Fibroblast of the conjunctiva (primary cell): ENCODE measurements around the gene AGAP1.
A peak's percentile ranks its signal among the peaks of the same experiment; 100 is the strongest.

Source experiments
- DNase-seq: peaks from one replicate; pipeline ENCODE4 v3.0.0-alpha.2; 2010; ENCODE audit warnings: low read depth

The AGAP1 gene

GRCh38 chr2:235638541-235639427, 144.9 kb downstream of the AGAP1 start:
- no peak for DNase-seq

GRCh38 chr2:235639428-235639773, 145.6 kb downstream of the AGAP1 start:
- DNase-seq = peak; percentile 93

DNA sequence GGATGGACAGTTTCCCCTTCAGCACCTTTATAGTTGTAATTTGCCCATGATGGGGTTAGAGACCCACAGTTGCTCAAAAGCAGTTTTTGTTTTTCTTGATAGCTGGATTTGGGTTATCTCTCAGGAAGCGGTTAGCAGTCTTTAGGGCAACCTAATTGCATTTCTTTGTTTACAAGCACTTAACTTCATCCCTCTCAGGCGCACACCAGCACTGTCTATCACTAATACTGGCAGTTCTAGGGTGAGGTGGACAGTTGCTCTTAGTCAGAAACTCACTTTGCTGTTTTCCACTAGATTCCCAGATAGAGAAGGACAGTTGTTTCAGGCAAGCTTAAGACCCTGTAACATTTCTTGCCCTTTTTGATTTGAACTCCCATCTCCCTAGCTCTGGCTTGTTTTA, 146.0 kb downstream of the AGAP1 start:
- DNase-seq = no peak

DNA sequence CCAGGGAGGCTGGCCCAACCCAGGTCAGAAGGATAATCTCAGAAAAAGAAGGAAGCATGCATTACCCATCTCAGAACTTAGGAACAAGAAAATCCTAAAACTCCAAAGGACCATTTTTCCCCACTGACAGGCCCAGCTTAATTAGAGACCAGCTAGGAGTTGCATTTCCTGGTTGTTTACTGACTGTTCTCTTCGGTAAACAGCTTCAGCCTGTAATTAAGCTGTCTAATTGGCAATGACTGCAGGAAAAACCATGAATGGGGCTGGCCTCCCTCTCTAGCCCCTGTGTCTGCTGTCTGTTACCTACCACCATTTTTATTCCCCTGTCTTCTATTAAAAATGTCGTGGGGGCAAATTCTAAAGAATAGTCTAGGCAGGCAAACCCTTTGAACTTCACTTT, 146.5 kb downstream of the AGAP1 start:
- DNase-seq = no peak

DNA sequence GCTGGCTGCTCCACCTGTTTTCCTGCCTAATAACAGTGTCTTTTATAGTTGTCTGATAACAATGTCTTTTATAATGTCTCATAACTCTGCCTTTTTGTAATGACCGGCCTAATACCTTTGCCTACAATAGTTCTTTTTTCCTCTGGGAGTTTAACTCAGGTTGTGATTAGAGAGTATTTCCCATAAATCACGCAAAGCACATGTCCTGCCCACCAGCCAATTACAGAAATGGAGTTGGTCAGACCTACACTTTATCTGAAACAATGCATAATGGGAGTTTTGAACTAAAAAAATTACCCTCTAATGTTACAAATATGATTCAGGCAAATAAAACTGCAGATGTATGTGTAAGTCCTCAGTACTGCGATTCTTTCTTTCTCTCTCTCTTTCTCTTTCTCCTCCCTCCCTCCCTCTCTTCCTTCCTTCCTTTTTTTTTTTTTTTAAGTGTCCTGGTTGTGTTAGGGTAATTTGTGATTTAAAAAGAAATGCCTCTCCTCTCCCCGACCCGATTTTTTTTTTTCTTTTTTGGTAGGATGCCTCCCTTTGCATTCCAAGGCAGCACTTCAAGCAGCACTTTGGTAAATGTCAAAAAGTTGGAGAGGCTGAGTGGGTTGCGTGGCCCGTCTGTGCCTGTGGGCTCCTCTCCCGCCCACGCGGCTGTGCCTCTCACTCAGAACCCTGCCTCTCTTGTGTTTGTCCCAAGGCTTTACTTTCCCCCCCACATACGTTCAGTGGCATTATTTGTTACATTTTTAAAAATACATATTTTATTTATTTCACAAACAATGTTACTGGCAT, 147.3 kb downstream of the AGAP1 start:
- DNase-seq = no peak

- DNase-seq = no peak
Observed at GRCh38 chr2:235641956-235642355, 148.1 kb downstream of the AGAP1 start.

- DNase-seq = no peak
Observed at GRCh38 chr2:235642446-235643098, 148.7 kb downstream of the AGAP1 start.

DNA sequence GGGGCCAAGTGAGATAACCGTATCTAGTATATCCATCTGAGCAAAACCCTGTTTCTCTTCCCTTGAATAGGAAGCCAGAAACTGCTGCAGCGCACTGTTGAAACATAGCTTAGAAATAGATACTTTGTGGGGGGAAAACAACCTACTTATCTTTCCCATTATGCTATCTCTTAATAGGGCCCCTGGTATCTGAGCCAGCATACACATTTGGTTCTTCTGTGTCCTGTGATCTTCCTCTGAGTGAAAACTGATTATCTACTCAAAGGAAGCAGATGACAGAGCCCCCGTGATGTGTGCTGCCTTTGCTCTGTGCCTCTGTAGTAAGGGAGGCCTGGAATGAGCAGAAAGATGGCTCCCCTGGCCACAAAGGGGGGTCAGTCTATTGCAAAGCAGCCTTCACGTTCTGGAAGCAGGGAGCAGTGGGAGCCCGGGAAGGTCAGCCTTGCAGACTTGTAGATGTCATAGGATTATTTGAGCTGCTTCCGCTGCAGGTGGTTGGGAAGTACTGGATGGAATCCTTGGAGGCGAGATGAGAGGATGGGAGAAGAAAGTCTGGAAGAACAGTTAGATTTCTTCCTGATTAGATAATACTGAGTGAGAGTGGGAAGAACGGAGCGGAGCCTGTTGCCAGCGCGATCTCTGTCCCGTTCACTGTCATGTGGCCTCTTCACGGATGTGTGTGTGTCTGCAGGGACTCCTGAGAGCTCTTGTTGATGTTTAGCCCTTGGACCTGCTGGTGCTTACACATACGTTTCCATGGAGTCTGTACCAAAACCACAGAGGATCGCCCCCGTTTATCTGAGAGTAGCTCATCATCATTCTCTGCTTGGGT, 150.1 kb downstream of the AGAP1 start:
- no peak for DNase-seq

- DNase-seq = no peak
Observed at GRCh38 chr2:235647264-235647663, 153.4 kb downstream of the AGAP1 start.

DNA sequence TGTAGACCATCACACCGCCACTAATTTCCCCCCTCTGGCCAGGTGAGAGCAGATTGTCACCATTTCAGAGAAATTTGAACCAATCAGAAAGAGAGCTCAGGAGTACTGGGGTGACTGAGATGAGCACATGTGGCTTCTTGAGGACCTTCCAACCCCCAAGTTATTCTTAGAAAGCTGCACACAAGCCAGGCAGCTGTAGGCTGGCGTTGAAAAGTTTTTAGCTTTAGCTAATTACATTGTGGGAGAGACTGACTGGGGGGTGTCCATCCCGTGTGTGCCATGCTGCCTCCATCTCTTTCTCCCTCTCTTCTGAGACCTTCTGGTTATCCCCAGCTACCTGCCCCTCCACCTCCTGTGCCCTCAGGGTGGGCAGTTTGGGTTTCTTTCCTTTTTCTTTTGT, 154.0 kb downstream of the AGAP1 start:
- DNase-seq = no peak

DNA sequence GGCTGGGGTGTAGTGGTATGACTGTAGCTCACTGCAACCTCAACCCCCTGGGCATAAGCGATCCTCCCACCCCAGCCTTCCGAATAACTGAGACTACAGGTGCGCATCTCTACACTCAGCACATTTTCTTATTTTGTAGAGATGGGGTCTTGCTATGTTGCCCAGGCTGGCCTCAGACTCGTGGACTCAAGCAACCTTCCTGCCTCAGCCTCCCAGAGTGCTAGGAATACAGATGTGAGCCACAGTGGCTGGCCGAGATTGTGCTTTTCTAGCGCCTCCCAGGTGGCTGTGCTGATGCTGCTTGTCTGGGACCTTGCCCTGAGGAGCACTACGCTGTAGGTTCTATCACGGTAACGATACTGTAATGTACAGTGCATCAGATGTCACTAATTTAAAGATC, 155.6 kb downstream of the AGAP1 start:
- DNase-seq = no peak

- no peak for DNase-seq
Observed at GRCh38 chr2:235651643-235652042, 157.8 kb downstream of the AGAP1 start.

GRCh38 chr2:235654103-235654813, 160.4 kb downstream of the AGAP1 start:
- DNase-seq = no peak

DNA sequence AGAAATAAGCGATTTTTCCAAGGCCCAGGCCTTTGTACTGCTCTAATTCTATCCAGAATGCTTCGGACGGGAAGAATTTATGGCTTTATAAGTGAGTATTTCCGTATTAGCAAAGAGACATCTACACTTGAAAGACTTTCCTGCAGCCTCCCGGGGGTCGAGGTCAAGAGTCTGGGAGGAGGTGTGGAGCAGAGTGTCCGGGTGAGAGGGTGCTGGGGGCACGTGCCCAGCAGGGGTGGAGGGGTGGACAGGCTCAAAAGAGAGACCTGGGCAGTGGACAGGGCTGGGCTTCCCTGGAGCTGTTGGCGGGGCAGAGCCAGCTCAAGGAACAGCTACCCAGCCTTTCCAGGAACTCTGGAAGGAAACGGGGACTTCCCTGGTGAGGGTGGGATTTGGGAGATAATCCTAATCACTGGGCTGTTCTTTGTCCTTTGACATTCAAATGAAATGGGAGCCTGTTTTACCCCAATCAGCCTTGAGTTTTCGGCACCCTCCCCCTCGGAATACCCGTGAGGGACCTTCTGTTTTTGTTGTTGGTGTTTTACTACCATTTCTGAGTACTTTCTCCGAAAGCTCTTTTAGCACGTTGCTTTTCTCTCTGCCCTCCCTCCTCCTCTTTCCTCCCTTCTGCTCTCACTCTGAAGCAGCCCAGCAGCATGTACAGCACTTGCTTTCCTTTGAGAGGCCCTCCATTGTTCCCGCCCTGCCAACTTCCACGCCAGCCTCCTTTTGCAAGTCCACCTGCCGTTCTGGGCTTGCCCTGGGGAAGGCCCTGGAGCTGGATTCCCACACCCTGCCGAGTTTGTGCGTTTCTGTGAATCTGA, 164.7 kb downstream of the AGAP1 start:
- DNase-seq = no peak

DNA sequence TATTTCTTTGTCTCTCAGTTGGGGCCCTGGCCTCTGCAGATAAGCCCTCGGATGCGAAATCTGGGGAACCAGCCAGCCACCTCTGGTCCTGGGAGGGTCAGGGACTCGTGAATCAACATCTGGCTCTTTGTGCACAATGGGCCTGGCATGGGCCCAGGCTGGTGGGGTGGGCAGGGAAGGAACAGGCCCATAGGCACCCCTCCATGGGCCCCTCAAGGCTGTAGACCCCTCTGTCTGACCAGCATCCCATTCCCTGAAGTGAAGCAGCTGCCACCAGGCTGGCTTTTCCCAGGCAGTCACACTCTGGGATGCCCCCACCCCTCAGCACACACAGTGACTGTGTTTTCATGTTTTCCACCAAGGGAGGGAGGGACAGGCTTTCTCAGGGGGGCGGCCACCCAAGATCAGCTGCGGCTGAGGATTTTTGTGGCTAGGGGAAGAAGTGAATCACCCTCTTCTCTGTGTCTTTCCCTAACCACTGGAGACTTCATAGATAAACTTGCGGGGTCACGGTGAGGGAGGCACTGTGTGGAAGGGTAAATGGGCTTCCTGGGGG, 166.0 kb downstream of the AGAP1 start:
- DNase-seq = no peak

DNA sequence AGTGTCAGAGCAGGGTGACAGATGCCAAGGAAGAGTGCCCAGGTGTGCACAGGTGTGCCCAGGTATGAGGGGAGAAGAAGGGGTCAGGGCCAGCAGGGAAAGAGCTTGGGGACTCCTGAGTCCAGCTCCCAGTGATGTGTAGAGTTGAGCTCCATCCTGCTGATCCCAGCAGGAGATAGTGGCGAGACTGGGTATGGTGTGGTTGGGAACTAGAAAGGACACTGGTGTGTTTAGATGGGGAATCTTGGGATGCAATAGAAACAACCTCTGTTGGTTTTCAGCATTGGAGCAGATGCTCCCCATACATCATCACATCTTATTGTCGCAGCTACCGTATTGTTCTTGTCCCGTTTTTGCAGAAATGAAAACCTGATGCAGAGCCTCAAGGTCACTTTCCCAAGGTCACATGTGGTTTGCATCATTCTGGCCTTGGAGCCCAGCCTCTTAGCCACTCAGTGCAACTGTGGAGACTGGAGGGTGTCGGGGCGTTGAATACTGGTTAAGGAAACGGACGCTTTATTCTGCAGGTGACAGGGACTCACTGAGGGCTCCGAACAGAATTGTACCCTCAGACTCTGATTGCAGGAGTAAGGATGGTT, 166.7 kb downstream of the AGAP1 start:
- DNase-seq = no peak

- no peak for DNase-seq
Observed at GRCh38 chr2:235661167-235661937, 167.5 kb downstream of the AGAP1 start.

- no peak for DNase-seq
Observed at GRCh38 chr2:235661952-235662351, 168.1 kb downstream of the AGAP1 start.

GRCh38 chr2:235663875-235664274, 170.0 kb downstream of the AGAP1 start:
- no peak for DNase-seq
